AML-193 (cell line): ENCODE results near the gene GANC.
A peak's percentile ranks its signal among the peaks of the same experiment; 100 is the strongest.

Source experiments
- DNase-seq, 2 experiments: peaks; one replicate each; lab custom pipeline; 2025; lab: John Stamatoyannopoulos, UW

The GANC gene

GRCh38 chr15:42348083-42348482 is 75.1 kb downstream of the GANC start:
- no peak for DNase-seq

- no peak for DNase-seq
Measured at GRCh38 chr15:42349186-42349585, 76.2 kb downstream of the GANC start.

- DNase-seq, result no peak
Measured at GRCh38 chr15:42352401-42352800, 79.4 kb downstream of the GANC start.

GRCh38 chr15:42353061-42353460 is 80.1 kb downstream of the GANC start:
- DNase-seq, result no peak

GRCh38 chr15:42354824-42355223 is 81.8 kb downstream of the GANC start:
- DNase-seq, result no peak

GRCh38 chr15:42355291-42355690 is 82.3 kb downstream of the GANC start:
- no peak for DNase-seq

GRCh38 chr15:42356851-42357250 is 83.8 kb downstream of the GANC start:
- DNase-seq, result no peak

GRCh38 chr15:42358141-42358540 is 85.1 kb downstream of the GANC start:
- no peak for DNase-seq

- DNase-seq, result no peak
Measured at GRCh38 chr15:42359249-42359648, 86.2 kb downstream of the GANC start, which contains the start of gene CAPN3. TSS of gene CAPN3 (plus strand) at chr15:42359501. CDS start at chr15:42359806, 305 bp downstream.

GRCh38 chr15:42359985-42360384 is 87.0 kb downstream of the GANC start:
- no peak for DNase-seq

- DNase-seq, result no peak
Measured at GRCh38 chr15:42360535-42361112, 87.6 kb downstream of the GANC start.

GRCh38 chr15:42363487-42363886 is 90.5 kb downstream of the GANC start:
- DNase-seq, result no peak

- no peak for DNase-seq
Measured at GRCh38 chr15:42363942-42364341, 90.9 kb downstream of the GANC start.

- DNase-seq, result no peak
Measured at GRCh38 chr15:42364529-42364928, 91.5 kb downstream of the GANC start.

- peak; percentile 54 to 56 for DNase-seq
Measured at GRCh38 chr15:42365921-42366550, 93.0 kb downstream of the GANC start.

- DNase-seq, result peak; percentile 80 to 83
Measured at GRCh38 chr15:42367041-42367440, 94.0 kb downstream of the GANC start.

GRCh38 chr15:42368096-42368495 is 95.1 kb downstream of the GANC start:
- DNase-seq, result no peak

GRCh38 chr15:42371096-42371495 is 98.1 kb downstream of the GANC start:
- peak; percentile 65 to 78 for DNase-seq

GRCh38 chr15:42373274-42373673 is 100.3 kb downstream of the GANC start:
- DNase-seq, result no peak

- DNase-seq, result no peak
Measured at GRCh38 chr15:42373936-42374335, 100.9 kb downstream of the GANC start.

- DNase-seq, result no peak
Measured at GRCh38 chr15:42374810-42375209, 101.8 kb downstream of the GANC start.

- DNase-seq, result no peak
Measured at GRCh38 chr15:42375252-42375651, 102.3 kb downstream of the GANC start.

GRCh38 chr15:42375941-42376340 is 102.9 kb downstream of the GANC start:
- no peak for DNase-seq

GRCh38 chr15:42378011-42378410 is 105.0 kb downstream of the GANC start:
- no peak for DNase-seq
